GM12878 (cell line): ENCODE measurements around the gene CEP250.

ENCODE experiments used
- CBFB ChIP-seq: IDR thresholded peaks from 2 replicates; pipeline ENCODE4 v1.6.1; 2016; ENCODE audit warnings: antibody characterized with exemption, low read depth
- MXI1 ChIP-seq: fragments of 150-350 bp; IDR thresholded peaks from 2 replicates; pipeline ENCODE4 v1.6.1; 2011; ENCODE audit warnings: low read depth, mild to moderate bottlenecking, inconsistent platforms, low read length, improper control_type of control experiment
- RCOR1 ChIP-seq: conservative IDR thresholded peaks from 2 replicates; pipeline ENCODE4 v1.6.1; 2012; ENCODE audit warnings: low read depth, low read length, improper control_type of control experiment
- TAF1 ChIP-seq: IDR thresholded peaks from 2 replicates; pipeline ENCODE4 v1.6.1; 2011; ENCODE audit warnings: mild to moderate bottlenecking, low read depth, low read length, borderline replicate concordance
- TCF7 ChIP-seq: IDR thresholded peaks from 2 replicates; pipeline ENCODE4 v1.6.1; 2014; ENCODE audit warnings: antibody characterized with exemption, borderline replicate concordance
- ZNF217 ChIP-seq: fragments of 450-650 bp; IDR thresholded peaks from 2 replicates; pipeline ENCODE4 v1.6.1; 2017; ENCODE audit warnings: antibody characterized with exemption, mild to moderate bottlenecking

DNA sequence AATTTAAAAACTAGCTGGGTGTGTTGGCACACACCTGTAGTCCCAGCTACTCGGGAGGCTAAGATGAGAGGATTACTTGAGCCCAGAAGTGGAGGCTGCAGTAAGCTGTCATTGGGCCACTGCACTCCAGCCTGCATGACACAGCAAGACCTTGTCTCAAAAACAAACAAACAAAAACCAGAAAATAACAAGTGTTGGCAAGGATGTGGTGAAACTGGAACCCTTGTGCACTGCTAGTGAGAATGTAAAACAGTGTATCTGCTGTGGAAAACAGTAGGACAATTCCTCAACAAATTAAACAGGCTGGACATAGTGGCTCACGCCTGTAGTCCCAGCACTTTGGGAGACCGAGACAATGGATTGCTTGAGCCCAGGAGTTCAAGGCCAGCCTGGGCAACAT, 47.1 kb upstream of the CEP250 start:
- TF ChIP-seq CBFB (no peak), RCOR1 (no peak), TCF7 (no peak), TAF1 (no peak), MXI1 (no peak), ZNF217 (no peak)
